A673 (cell line): ENCODE measurements around the gene TTC16. TPM values are rescaled to one million over a fixed set of nuclear protein-coding genes. Genes with fewer than 3 reads are reported as not detected.

Experiments used
- BruUV-seq: library from RNA; stranded (reverse); fragments of 400-500 nt; replicated peaks from 2 replicates; lab custom pipeline; 2021; lab: Mats Ljungman, UMichigan
- CTCF ChIA-PET: fragments of 300-600 bp; sonication (Branson Sonifier 250); formaldehyde crosslinking; loops from one replicate; lab custom pipeline; 2022; ENCODE audit warnings: antibody characterized with exemption; lab: Charles Lee
- POLR2A ChIA-PET: fragments of 300-600 bp; sonication (Branson Sonifier 250); formaldehyde crosslinking; loops from one replicate; lab custom pipeline; 2022; ENCODE audit warnings: antibody characterized with exemption; ENCODE audit not compliant: low non-redundant PET; lab: Charles Lee
- DNase-seq: peaks from one replicate; pipeline ENCODE4 v3.0.0-alpha.2; 2015; ENCODE audit warnings: low spot score
- H3K27ac ChIP-seq: fragments of 200-600 bp; sonication (generic); 2 replicates; pipeline ENCODE4 v1.5.1; 2016; ENCODE audit warnings: mixed run types, low read depth, mild to moderate bottlenecking, mixed read lengths, antibody characterized with exemption, low read length; ENCODE audit not compliant: poor library complexity, severe bottlenecking
- H3K27me3 ChIP-seq: fragments of 200-600 bp; sonication (generic); replicated peaks from 2 replicates; pipeline ENCODE4 v1.6.1; 2017; ENCODE audit warnings: mixed run types, low read depth, mild to moderate bottlenecking, mixed read lengths, antibody characterized with exemption, low read length; ENCODE audit not compliant: insufficient read depth, poor library complexity
- H3K36me3 ChIP-seq: fragments of 200-600 bp; sonication (generic); 2 replicates; pipeline ENCODE4 v1.6.1; 2016; ENCODE audit warnings: mixed run types, mild to moderate bottlenecking, mixed read lengths, antibody characterized with exemption, low read length; ENCODE audit not compliant: insufficient read depth, poor library complexity, severe bottlenecking
- H3K4me1 ChIP-seq: fragments of 200-600 bp; sonication (generic); 2 replicates; pipeline ENCODE4 v1.6.1; 2017; ENCODE audit warnings: mixed run types, mild to moderate bottlenecking, mixed read lengths, antibody characterized with exemption, low read length; ENCODE audit not compliant: insufficient read depth, poor library complexity, severe bottlenecking
- H3K4me3 ChIP-seq: fragments of 200-600 bp; sonication (generic); 2 replicates; pipeline ENCODE4 v1.5.1; 2016; ENCODE audit warnings: low read depth, mixed run types, mild to moderate bottlenecking, mixed read lengths, low read length; ENCODE audit not compliant: poor library complexity, severe bottlenecking
- H3K9me3 ChIP-seq: fragments of 200-600 bp; sonication (generic); 2 replicates; pipeline ENCODE4 v1.6.1; 2016; ENCODE audit warnings: mixed run types, low read depth, mild to moderate bottlenecking, mixed read lengths, antibody characterized with exemption, low read length; ENCODE audit not compliant: poor library complexity, severe bottlenecking
- CTCF ChIP-seq: fragments of 300-800, 200-600 bp; sonication (generic); conservative IDR thresholded peaks from 2 replicates; pipeline ENCODE4 v1.5.1; 2017; ENCODE audit warnings: low read depth, mild to moderate bottlenecking, antibody characterized with exemption, low read length, moderate library complexity, mixed read lengths
- EZH2 ChIP-seq: fragments of 200-600 bp; sonication (generic); IDR thresholded peaks from 2 replicates; pipeline ENCODE4 v1.6.1; 2017; ENCODE audit warnings: borderline replicate concordance, low read depth, mild to moderate bottlenecking, mixed read lengths, antibody characterized with exemption, low read length; ENCODE audit not compliant: poor library complexity, severe bottlenecking
- intact Hi-C: fragments of 100-400 bp; cut with micrococcal nuclease; formaldehyde crosslinking; loops from one replicate; pipeline ENCODE4 v1.10.0; 2022; ENCODE audit not compliant: unreplicated experiment
- total RNA-seq: library from RNA; stranded (reverse); gene quantifications from 2 replicates; pipeline ENCODE4 v1.2.3, GENCODE V29; 2021

The TTC16 gene
- total RNA-seq, 1 experiment from 2014 or later, result not detected

GRCh38 chr9:127711226-127711701, 4.6 kb upstream of the TTC16 start:
- BruUV-seq, result no TSS peak
- Histone ChIP-seq H3K27ac (no peak overlapping the region), H3K27me3 (no peaks in the 10 kb centered on the region), H3K9me3 (no peaks in the 10 kb centered on the region), H3K4me3 (no peak overlapping the region), H3K4me1 (no peaks in the 10 kb centered on the region), H3K36me3 (no peaks in the 10 kb centered on the region)
- ChIA-PET CTCF (interaction anchor here (0.5 kb wide), 1 partner anchor 206 kb away, joined by 8 read pairs; the partner anchor contains the start of gene ST6GALNAC4), POLR2A (no interaction called here)
- DNase-seq, result no peak
- no peak for TF ChIP-seq EZH2
- TF ChIP-seq CTCF, result no peak
- intact Hi-C loops, result no loop called here

- no peak for DNase-seq
- H3K4me1 ChIP-seq, result no peaks in the 10 kb centered on the region
- H3K9me3 ChIP-seq, result no peaks in the 10 kb centered on the region
- BruUV-seq, result no TSS peak
- no peaks in the 10 kb centered on the region for H3K36me3 ChIP-seq
- intact Hi-C loops, result no loop called here
- no peak for TF ChIP-seq EZH2
- TF ChIP-seq CTCF, result no peak
- no peaks in the 10 kb centered on the region for H3K27me3 ChIP-seq
- ChIA-PET POLR2A (no interaction called here), CTCF (interaction anchor here (0.5 kb wide), 1 partner anchor 205 kb away, joined by 8 read pairs; the partner anchor contains the start of gene ST6GALNAC4)
- no peak overlapping the region for H3K27ac ChIP-seq
- H3K4me3 ChIP-seq, result no peak overlapping the region
Measured at GRCh38 chr9:127711831-127712274, 4.0 kb upstream of the TTC16 start.

GRCh38 chr9:127712371-127712770, 3.5 kb upstream of the TTC16 start:
- CTCF ChIA-PET, result no interaction called here
- no TSS peak for BruUV-seq
- Histone ChIP-seq H3K27me3 (no peaks in the 10 kb centered on the region), H3K9me3 (no peaks in the 10 kb centered on the region), H3K36me3 (no peaks in the 10 kb centered on the region), H3K4me1 (no peaks in the 10 kb centered on the region), H3K4me3 (no peak overlapping the region), H3K27ac (no peak overlapping the region)
- TF ChIP-seq EZH2, result no peak
- no peak for TF ChIP-seq CTCF
- DNase-seq, result no peak
- intact Hi-C loops, result no loop called here
- POLR2A ChIA-PET, result no interaction called here
